ENCODE measurements around the gene PLEKHA7.

- TF ChIP-seq EZH2phosphoT487 (IDR thresholded peaks at IDR 0.05; ENCODE audit: borderline replicate concordance, low read length) = no peak
- TF ChIP-seq, protein P1, sequence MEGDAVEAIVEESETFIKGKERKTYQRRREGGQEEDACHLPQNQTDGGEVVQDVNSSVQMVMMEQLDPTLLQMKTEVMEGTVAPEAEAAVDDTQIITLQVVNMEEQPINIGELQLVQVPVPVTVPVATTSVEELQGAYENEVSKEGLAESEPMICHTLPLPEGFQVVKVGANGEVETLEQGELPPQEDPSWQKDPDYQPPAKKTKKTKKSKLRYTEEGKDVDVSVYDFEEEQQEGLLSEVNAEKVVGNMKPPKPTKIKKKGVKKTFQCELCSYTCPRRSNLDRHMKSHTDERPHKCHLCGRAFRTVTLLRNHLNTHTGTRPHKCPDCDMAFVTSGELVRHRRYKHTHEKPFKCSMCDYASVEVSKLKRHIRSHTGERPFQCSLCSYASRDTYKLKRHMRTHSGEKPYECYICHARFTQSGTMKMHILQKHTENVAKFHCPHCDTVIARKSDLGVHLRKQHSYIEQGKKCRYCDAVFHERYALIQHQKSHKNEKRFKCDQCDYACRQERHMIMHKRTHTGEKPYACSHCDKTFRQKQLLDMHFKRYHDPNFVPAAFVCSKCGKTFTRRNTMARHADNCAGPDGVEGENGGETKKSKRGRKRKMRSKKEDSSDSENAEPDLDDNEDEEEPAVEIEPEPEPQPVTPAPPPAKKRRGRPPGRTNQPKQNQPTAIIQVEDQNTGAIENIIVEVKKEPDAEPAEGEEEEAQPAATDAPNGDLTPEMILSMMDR (conservative IDR thresholded peaks at IDR 0.05; ENCODE audit: low read depth, low read length) = no peak
These were observed 235.9 kb downstream of the PLEKHA7 start for GRCh38 chr11:16778286-16778685.

Measured in PC-3 (cell line).